HG02852 (cell line): Measurements from ENCODE around the gene COL13A1.

Experiments used
- ATAC-seq: cut with Tn5 transposase; IDR thresholded peaks from one replicate; pipeline ENCODE4 v1.9.1; 2021; ENCODE audit warnings: mild to moderate bottlenecking, moderate library complexity; ENCODE audit not compliant: unreplicated experiment

COL13A1 gene

GRCh38 chr10:69844698-69845097 is 43.0 kb downstream of the COL13A1 start:
- no peak for ATAC-seq

GRCh38 chr10:69845574-69846292 is 44.0 kb downstream of the COL13A1 start:
- ATAC-seq, result no peak

DNA sequence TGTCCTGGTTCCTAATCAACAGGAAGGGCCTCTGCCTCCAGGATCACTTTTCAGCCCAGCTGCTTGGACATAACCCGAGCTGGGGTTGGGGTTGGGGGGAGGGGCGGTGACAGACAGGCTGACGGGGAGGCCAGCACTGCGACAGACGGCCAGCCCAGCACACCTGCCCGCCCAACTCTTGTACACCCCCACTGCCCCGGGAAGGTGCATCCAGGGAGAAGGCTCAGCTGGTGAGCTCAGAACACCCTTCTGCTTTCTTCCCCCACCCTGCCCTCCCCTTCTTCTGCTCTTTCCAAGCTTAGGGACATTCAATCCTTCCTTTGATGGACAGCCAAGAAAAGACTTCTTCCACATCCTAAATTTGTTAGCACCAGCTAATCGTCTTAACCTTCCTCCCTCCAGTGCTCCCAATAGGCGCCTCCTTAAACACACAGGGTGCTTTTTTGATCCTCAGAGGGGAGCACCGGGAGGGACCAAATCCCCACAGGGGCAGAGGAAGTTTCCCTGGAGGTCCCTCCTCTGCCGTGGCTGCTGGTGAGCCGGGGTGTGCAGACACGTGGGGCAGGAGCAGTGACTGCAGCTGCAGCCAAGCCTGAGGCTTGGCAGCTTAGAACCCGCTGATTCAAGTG is 44.7 kb downstream of the COL13A1 start:
- no peak for ATAC-seq

DNA sequence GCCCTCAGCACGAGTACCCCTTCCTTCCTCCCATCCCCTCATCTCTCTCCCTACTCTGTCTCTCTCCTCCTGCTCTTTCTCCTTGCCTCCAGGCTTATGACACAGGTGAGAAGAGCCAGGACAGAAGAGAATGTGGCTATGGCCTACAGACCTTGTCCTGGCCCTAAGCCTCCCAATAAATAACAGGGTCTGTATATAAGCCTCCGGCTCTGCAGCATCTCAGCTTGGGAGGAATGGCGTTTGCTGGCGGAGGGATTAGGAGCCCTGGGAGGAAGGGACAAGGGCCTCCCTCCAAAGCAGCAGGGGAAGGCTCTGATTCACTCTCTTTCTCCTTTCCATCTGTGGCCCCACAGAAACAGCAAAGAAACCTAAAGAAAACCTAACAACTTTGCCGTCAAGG is 45.8 kb downstream of the COL13A1 start:
- ATAC-seq, result no peak

DNA sequence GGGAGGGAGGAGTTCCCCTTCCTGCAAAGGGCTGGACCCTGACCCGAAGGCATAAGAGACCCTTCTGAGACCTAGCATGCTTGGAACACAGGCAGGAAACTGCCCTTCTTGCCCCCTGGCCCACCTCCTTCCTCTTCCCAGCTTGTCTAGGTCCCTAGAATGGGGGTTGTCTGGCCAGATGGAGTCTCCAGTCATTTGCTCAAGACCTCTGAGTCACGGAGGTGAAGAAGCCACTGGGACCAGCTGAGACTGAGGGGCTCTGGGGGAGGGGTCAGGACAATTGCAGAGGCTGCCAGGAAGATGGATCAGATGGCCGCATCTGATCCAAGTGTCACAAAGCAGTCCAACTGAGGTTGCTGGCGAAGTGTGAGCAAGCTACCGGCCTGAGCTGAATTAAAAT is 46.2 kb downstream of the COL13A1 start:
- no peak for ATAC-seq

- no peak for ATAC-seq
These were observed 46.7 kb downstream of the COL13A1 start for GRCh38 chr10:69848454-69848853.

DNA sequence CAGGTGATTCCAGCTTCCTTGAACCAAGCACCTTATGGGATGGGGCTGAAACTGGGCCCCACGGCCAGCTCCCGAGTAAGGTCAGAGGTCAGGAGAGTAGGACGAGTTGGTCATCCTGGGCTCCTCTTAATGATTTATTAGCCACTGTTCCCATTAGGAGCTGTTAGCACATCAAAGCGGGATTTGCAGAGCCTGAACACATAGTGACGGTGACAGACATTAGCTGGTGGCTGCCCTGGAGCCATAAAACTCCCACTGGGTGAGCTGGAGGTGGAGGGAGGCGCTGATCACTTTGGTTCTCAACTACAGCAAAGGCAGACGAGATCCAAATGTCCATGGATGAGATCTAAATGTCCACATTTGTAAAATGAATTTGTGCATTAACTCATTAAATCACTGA is 48.1 kb downstream of the COL13A1 start:
- no peak for ATAC-seq

DNA sequence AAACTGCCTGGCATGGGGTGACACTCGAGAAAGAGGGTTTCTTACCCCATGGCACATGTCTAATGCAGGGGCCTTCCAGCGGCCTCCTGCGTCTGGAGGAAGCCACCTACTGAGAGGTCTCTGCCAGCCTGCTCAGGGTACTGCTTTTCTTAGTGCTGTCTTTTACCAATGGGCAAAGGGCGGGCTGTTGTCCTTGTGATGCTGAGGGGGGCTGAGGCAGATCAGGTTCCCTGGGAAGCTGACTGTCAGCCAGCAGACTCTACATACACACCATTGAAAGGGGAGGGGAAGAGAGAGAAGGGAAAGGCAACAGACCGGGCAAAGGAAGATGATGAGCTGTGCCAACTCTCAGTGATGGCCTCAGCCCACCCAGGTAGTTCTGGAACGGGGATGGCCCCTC is 48.7 kb downstream of the COL13A1 start:
- no peak for ATAC-seq

DNA sequence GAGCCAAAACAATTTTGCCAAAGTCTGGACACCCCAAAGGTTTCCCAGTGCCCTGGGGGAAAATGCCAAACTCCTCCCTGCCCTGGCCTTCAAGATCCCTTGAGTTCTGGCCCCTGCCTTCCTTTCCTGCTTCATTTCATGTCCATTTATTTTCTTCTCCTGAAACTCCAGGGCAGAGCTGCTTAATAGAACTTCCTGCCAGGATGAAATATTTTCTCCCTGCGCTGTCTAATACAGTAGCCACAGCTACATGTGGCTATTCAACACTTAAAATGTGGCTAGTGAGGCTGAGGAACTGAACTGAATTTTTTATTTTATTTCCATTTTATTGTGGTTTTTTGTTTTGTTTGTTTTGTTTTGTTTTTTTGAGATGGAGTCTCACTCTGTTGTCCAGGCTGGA is 49.6 kb downstream of the COL13A1 start:
- no peak for ATAC-seq

DNA sequence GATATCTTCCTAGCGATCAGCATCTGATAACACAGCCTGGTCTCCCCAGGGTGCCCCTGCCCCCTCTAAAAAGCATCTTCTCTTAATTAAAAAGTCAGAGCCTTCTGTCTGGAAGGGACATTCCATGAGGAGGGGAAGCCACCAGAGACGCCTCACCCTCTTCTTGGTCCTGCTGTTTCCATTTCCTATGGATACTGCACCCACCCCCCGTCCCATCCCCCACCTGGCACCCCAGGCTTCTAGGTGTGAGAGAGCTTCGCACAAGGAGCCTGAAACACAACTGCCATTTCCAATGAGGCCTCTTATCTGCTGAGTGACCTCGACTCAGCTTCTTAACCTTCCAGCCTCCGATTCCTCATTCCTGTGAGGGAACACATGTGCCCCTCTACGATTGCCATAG is 51.4 kb downstream of the COL13A1 start:
- ATAC-seq, result no peak

DNA sequence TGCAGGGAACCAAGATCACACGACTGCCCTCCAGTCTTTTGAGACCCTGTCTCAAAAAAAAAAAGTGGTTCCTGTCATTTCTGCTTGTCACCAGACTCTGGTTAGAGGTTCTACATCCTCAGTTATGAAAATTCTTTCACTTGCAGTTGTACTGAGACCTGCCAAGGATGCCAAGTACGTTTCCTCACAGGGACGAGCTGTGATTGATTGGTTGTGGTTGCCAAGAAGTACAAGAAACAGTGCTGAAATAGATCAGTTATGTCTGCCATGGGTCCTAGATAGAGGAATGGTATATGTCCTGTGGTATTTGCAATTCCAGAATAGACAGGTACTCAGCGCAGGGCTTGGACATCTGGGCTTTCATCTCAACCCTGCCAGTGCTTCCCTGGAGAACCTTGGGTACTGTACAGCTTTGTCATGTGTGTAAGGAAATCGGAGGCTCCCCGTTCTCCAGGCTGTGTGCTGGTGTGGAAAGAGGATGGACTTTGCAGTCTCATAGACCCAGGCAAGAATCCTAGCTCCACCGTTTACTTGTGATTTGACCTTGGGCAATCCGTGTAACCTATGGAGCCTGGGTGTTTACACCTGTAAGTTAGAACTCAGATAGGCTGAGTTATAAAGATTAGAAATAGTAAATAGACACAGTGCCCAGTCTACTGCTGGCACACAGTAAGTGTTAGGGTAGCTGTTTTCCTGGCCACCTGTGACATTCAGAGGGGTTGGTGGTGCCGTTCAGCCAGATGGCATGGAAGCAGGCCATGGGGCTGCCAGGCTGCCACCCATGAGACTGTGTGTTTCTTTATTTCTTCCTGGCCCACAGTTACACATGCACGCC is 53.0 kb downstream of the COL13A1 start:
- ATAC-seq, result no peak

- no peak for ATAC-seq
These were observed 53.8 kb downstream of the COL13A1 start for GRCh38 chr10:69855346-69856111.

DNA sequence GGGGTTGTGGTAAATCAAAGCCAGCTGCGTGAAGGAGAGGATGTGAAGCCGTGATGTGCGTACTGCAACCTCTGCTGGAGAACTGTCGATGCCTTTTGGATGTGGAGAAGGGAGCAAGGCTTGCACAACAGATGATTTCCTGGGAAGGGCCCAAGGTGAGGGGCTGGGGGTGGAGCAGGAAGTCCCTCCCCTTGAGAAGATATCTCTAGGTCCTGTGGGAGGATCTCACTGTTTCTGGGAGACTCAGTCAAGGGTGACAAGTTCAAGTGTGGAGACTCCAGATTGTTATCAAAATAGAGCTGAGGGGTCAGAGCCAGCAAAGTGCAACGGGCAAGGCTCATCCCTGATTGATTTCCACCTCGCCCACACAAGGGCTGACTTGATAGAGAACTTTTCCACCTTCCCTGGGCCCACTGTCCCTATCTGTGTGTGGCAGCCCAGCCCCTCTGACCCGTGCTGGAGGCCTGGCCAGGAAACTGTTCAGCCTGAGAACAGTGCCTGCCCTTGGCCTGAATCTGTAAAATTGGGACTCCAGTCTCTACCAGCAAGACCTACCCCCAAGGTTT is 55.0 kb downstream of the COL13A1 start:
- ATAC-seq, result no peak

- ATAC-seq, result no peak
These were observed 56.5 kb downstream of the COL13A1 start for GRCh38 chr10:69858201-69858600.

GRCh38 chr10:69860271-69860670 is 58.6 kb downstream of the COL13A1 start:
- ATAC-seq, result no peak

- ATAC-seq, result no peak
These were observed 59.8 kb downstream of the COL13A1 start for GRCh38 chr10:69861251-69862240.

DNA sequence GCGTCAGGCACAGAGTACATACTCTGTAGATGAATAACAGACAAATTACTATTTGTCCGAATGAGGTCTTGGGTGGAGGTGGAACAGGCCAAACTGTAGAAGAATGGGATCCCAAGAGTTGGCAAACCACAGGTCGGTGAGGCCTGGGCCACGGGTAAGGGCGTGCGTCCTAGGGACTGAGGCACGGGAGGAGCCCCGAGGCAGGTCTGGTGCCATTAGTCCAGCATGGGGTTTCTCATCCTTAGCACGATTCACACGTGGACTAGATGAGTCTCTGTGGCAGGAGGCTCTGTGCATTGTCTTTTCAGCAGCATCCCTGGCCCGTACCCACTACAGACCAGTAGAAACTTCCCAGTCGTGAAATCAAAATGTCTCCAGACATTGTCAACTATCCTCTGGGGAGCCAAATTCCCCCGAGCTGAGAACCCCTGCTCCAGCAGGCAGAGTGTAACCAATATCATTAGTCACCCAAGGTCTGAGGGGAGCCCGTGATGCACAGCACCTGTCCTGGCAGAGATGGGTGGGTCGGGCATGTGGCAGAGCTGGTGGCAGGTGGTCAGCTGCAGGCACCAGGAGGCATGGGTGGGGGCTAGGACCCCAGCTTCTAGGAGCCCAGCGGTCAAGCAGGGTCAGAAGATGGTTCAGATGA is 61.3 kb downstream of the COL13A1 start:
- no peak for ATAC-seq

- ATAC-seq, result no peak
These were observed 61.9 kb downstream of the COL13A1 start for GRCh38 chr10:69863580-69863979.

DNA sequence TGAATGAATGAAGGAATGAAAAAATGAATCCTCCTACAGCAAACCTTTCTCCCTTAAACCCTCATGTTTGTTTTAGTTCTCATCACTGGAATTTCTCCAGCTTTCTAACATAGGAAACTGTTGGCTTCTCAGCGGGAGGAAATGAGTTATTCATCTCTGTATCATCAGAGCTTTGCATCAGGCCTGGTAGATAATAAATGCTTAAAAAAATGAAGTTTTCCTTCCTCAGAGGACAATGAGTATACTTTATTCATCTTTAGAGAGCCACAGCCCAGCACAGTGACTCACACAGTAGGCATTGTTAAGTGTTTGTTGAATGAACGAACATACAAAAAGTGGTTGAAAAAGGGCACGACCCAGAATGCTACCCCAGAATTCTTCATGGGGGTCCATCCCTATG is 62.6 kb downstream of the COL13A1 start:
- ATAC-seq, result no peak
